ENCODE data around the gene TNS1.

The TNS1 gene

GRCh38 chr2:217831306-217831705, 171.5 kb downstream of the TNS1 start:
- DNase-seq (ENCODE audit: low read depth), result no peak

GRCh38 chr2:217830807-217831206, 172.0 kb downstream of the TNS1 start:
- DNase-seq (ENCODE audit: low read depth), result no peak

- DNase-seq (ENCODE audit: low read depth), result no peak
These were observed 172.7 kb downstream of the TNS1 start for GRCh38 chr2:217830061-217830460.

- DNase-seq (ENCODE audit: low read depth), result no peak
These were observed 173.4 kb downstream of the TNS1 start for GRCh38 chr2:217829420-217829819.

- DNase-seq (ENCODE audit: low read depth), result no peak
These were observed 174.5 kb downstream of the TNS1 start for GRCh38 chr2:217828336-217828735.

GRCh38 chr2:217827430-217828201, 175.2 kb downstream of the TNS1 start:
- DNase-seq (ENCODE audit: low read depth), result no peak

- no peak for DNase-seq (ENCODE audit: low read depth)
These were observed 175.8 kb downstream of the TNS1 start for GRCh38 chr2:217826991-217827390.

- no peak for DNase-seq (ENCODE audit: low read depth)
These were observed 176.3 kb downstream of the TNS1 start for GRCh38 chr2:217826520-217826919.

- DNase-seq (ENCODE audit: low read depth), result no peak
These were observed 177.1 kb downstream of the TNS1 start for GRCh38 chr2:217825469-217826235.

GRCh38 chr2:217824223-217824622, 178.6 kb downstream of the TNS1 start:
- no peak for DNase-seq (ENCODE audit: low read depth)

- DNase-seq (ENCODE audit: low read depth), result no peak
These were observed 179.2 kb downstream of the TNS1 start for GRCh38 chr2:217823626-217824025.

GRCh38 chr2:217822296-217823252, 180.2 kb downstream of the TNS1 start:
- DNase-seq (ENCODE audit: low read depth), result no peak

- no peak for DNase-seq (ENCODE audit: low read depth)
These were observed 181.2 kb downstream of the TNS1 start for GRCh38 chr2:217821536-217822147.

GRCh38 chr2:217820904-217821303, 181.9 kb downstream of the TNS1 start:
- DNase-seq (ENCODE audit: low read depth), result no peak

GRCh38 chr2:217820091-217820819, 182.5 kb downstream of the TNS1 start:
- no peak for DNase-seq (ENCODE audit: low read depth)

GRCh38 chr2:217818293-217818850, 184.4 kb downstream of the TNS1 start:
- DNase-seq (ENCODE audit: low read depth), result no peak

- no peak for DNase-seq (ENCODE audit: low read depth)
These were observed 185.1 kb downstream of the TNS1 start for GRCh38 chr2:217817466-217818292.

- DNase-seq (ENCODE audit: low read depth), result no peak
These were observed 186.4 kb downstream of the TNS1 start for GRCh38 chr2:217816396-217816869.

- no peak for DNase-seq (ENCODE audit: low read depth)
These were observed 189.0 kb downstream of the TNS1 start for GRCh38 chr2:217813828-217814227.

- no peak for DNase-seq (ENCODE audit: low read depth)
These were observed 190.6 kb downstream of the TNS1 start for GRCh38 chr2:217812170-217812569.

All from T-helper 22 cell (primary cell).